SU-DHL-6 (cell line): ENCODE results near the gene WIF1.

Experiments
- H2AFZ ChIP-seq: fragments of 200-600 bp; sonication (generic); 2 replicates; pipeline ENCODE4 v1.6.1; 2014; ENCODE audit warnings: low read depth, mild to moderate bottlenecking, moderate library complexity, mixed read lengths, antibody characterized with exemption, low read length; ENCODE audit not compliant: severe bottlenecking
- H3F3A ChIP-seq: fragments of 200-600 bp; shearing (Covaris generic); 2 replicates; pipeline ENCODE4 v1.6.0; 2016; ENCODE audit warnings: antibody characterized with exemption, mild to moderate bottlenecking; ENCODE audit not compliant: insufficient read depth
- H3K27ac ChIP-seq: fragments of 200-600 bp; sonication (generic); 2 replicates; pipeline ENCODE4 v1.5.1; 2016; ENCODE audit warnings: low read depth, mild to moderate bottlenecking, low read length, moderate library complexity, mixed read lengths
- H3K27me3 ChIP-seq: fragments of 200-600 bp; sonication (generic), shearing (Covaris generic); 2 replicates; pipeline ENCODE4 v1.6.0; 2014; ENCODE audit warnings: mild to moderate bottlenecking, low read length
- H3K36me3 ChIP-seq: fragments of 200-600 bp; sonication (generic); 2 replicates; pipeline ENCODE4 v1.6.1; 2014; ENCODE audit warnings: mild to moderate bottlenecking, low read length, mixed read lengths
- H3K4me2 ChIP-seq: fragments of 300-600, 200-600 bp; shearing (Covaris generic), sonication (generic); 2 replicates; pipeline ENCODE4 v1.6.0; 2014; ENCODE audit warnings: low read length, low read depth, mild to moderate bottlenecking; ENCODE audit not compliant: poor library complexity, severe bottlenecking
- H3K4me3 ChIP-seq: fragments of 200-600 bp; sonication (generic); 2 replicates; pipeline ENCODE4 v1.5.1; 2014; ENCODE audit warnings: antibody characterized with exemption, low read length, mild to moderate bottlenecking, mixed read lengths; ENCODE audit not compliant: insufficient read depth, poor library complexity, severe bottlenecking
- H3K79me2 ChIP-seq: fragments of 200-600 bp; sonication (generic); 2 replicates; pipeline ENCODE4 v1.6.1; 2014; ENCODE audit warnings: mild to moderate bottlenecking, low read length, moderate library complexity; ENCODE audit not compliant: insufficient read depth
- H3K9ac ChIP-seq: fragments of 200-600 bp; sonication (generic); 2 replicates; pipeline ENCODE4 v1.7.0; 2014; ENCODE audit warnings: mild to moderate bottlenecking, low read length
- H3K9me2 ChIP-seq: fragments of 200-600 bp; sonication (generic); replicated peaks from 2 replicates; pipeline ENCODE4 v1.6.1; 2014; ENCODE audit warnings: low read length; ENCODE audit not compliant: insufficient read depth
- H3K9me3 ChIP-seq: fragments of 200-600 bp; sonication (generic); 2 replicates; pipeline ENCODE4 v1.6.1; 2014; ENCODE audit warnings: low read length, mixed read lengths; ENCODE audit not compliant: insufficient read depth
- H4K20me1 ChIP-seq: fragments of 200-600 bp; sonication (generic); 2 replicates; pipeline ENCODE4 v1.6.1; 2014; ENCODE audit warnings: low read depth, mild to moderate bottlenecking, antibody characterized with exemption, low read length, moderate library complexity, mixed read lengths
- CTCF ChIP-seq: fragments of 200-600 bp; sonication (generic); IDR thresholded peaks from one replicate; pipeline ENCODE4 v1.5.1; 2017; ENCODE audit warnings: antibody characterized with exemption, mild to moderate bottlenecking, low read length, moderate library complexity; ENCODE audit not compliant: insufficient read depth, poor library complexity, severe bottlenecking
- EZH2phosphoT487 ChIP-seq: fragments of 200-600 bp; sonication (generic), shearing (Covaris generic); conservative IDR thresholded peaks from 2 replicates; pipeline ENCODE4 v1.6.1; 2018; ENCODE audit warnings: mild to moderate bottlenecking, antibody characterized with exemption, low read length, moderate library complexity, mixed read lengths

WIF1 gene

GRCh38 chr12:65015850-65016249 lies 105.3 kb downstream of the WIF1 start:
- Histone ChIP-seq H3K36me3 (no peaks in the 10 kb centered on the region), H2AFZ (no peak overlapping the region), H3K4me2 (no peak overlapping the region), H3K4me3 (no peak overlapping the region), H3K27ac (no peak overlapping the region), H3K9me2 (no peaks in the 10 kb centered on the region), H4K20me1 (no peaks in the 10 kb centered on the region), H3F3A (no peaks in the 10 kb centered on the region), H3K9ac (no peak overlapping the region), H3K9me3 (no peaks in the 10 kb centered on the region), H3K27me3 (no peaks in the 10 kb centered on the region), H3K79me2 (no peaks in the 10 kb centered on the region)
- TF ChIP-seq EZH2phosphoT487, result no peak
- TF ChIP-seq CTCF, result no peak

- no peak overlapping the region for H3K27ac ChIP-seq
- no peak overlapping the region for H3K4me3 ChIP-seq
- H4K20me1 ChIP-seq, result no peaks in the 10 kb centered on the region
- no peaks in the 10 kb centered on the region for H3K79me2 ChIP-seq
- H3K9ac ChIP-seq, result no peak overlapping the region
- no peaks in the 10 kb centered on the region for H3K27me3 ChIP-seq
- H3K9me3 ChIP-seq, result no peaks in the 10 kb centered on the region
- no peaks in the 10 kb centered on the region for H3F3A ChIP-seq
- no peak overlapping the region for H3K4me2 ChIP-seq
- H3K36me3 ChIP-seq, result no peaks in the 10 kb centered on the region
- no peak for TF ChIP-seq CTCF
- TF ChIP-seq EZH2phosphoT487, result no peak
- no peak overlapping the region for H2AFZ ChIP-seq
- no peaks in the 10 kb centered on the region for H3K9me2 ChIP-seq
These were observed 106.4 kb downstream of the WIF1 start for GRCh38 chr12:65014504-65015271.

- H3K4me3 ChIP-seq, result no peak overlapping the region
- TF ChIP-seq CTCF, result no peak
- no peaks in the 10 kb centered on the region for H3K27me3 ChIP-seq
- no peaks in the 10 kb centered on the region for H3K79me2 ChIP-seq
- no peaks in the 10 kb centered on the region for H3K36me3 ChIP-seq
- no peaks in the 10 kb centered on the region for H3F3A ChIP-seq
- H3K9me3 ChIP-seq, result no peaks in the 10 kb centered on the region
- H2AFZ ChIP-seq, result no peak overlapping the region
- no peak overlapping the region for H3K9ac ChIP-seq
- H3K9me2 ChIP-seq, result no peaks in the 10 kb centered on the region
- no peaks in the 10 kb centered on the region for H4K20me1 ChIP-seq
- H3K27ac ChIP-seq, result no peak overlapping the region
- no peak overlapping the region for H3K4me2 ChIP-seq
These were observed 110.7 kb downstream of the WIF1 start for GRCh38 chr12:65010437-65010836.
